ENCODE measurements around the gene DNER. TPM values are rescaled to one million over a fixed set of nuclear protein-coding genes. Genes with fewer than 3 reads are reported as not detected.

DNER gene
- total and polyA plus RNA-seq, 2 of the 13 experiments (the other 11 are each of a cell fraction or from before 2014, with no cell fraction given) = not detected

DNA sequence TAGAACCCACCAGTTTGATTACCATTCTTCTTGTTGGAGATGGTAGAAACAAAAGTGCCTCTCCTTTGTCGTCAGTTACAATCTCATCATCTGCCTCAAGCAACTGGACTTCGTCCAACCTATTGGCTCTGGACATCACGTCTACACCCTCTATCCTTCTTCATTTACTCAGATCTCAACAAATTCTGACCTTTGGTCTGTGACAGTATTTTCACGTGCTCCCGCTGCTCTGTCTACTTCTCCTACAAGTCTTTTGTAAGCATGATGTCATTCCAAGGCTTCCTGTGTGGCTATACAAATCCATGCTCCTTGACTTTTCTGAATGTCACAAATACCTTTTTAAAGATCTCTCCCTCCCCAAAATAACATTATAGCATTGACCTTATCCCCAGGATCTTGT, 400.2 kb downstream of the DNER start:
- ChIA-PET CTCF (ENCODE audit: low intra/inter-chr PET ratio, low total read pairs) (no interaction called here), POLR2A (no interaction called here)
- Histone ChIP-seq H3K9me3 (ENCODE audit: low read length) (peaks cover 19% of the 10 kb centered on the region; the same call in 1 of the 2 replicates), H3K27me3 (ENCODE audit: control insufficient read depth in 1 of 2, insufficient read depth in 2 of 2, low read length in 2 of 2) (no peaks in the 10 kb centered on the region), H3K27ac (ENCODE audit: extremely low read length, insufficient read depth, low read length) (no peak overlapping the region), H3K79me2 (ENCODE audit: insufficient read depth, low read length) (no peaks in the 10 kb centered on the region), H3K4me2 (ENCODE audit: low read depth, low read length) (no peak overlapping the region), H3K36me3 (replicated peaks in 1 of 2; ENCODE audit: control insufficient read depth in 1 of 2, insufficient read depth in 2 of 2, low read length in 2 of 2) (no peaks in the 10 kb centered on the region), H2AFZ (ENCODE audit: low read length) (no peak overlapping the region), H4K20me1 (ENCODE audit: insufficient read depth, low read length) (no peaks in the 10 kb centered on the region), H3K9ac (ENCODE audit: insufficient read depth, low read depth, low read length) (no peak overlapping the region), H3K4me1 (ENCODE audit: insufficient read depth, low read length) (no peaks in the 10 kb centered on the region), H3K4me3 (replicated peaks in 1 of 3; ENCODE audit: insufficient read depth in 1 of 3, low read depth in 2 of 3, low read length in 3 of 3) (no peak overlapping the region)
- no peak for DNase-seq (ENCODE audit: low spot score)
- no peak for ATAC-seq
- no TSS peak for BruUV-seq (replicated peaks)
- no peak for FAIRE-seq
- in situ Hi-C loops (cut with HindIII; ENCODE audit: extremely low pct_ligation_motif_present, low pct_unique_long_range_greater_than_20kb) (no loop called here), intact Hi-C loops (cut with micrococcal nuclease; ENCODE audit: unreplicated experiment) (no loop called here)
- 18% methylated on average over 5 of the region's 5 CpGs for WGBS (ENCODE audit: low lambda C conversion rate)
- TF ChIP-seq BRCA1 (CRISPR knock-in tag; IDR thresholded peaks at IDR 0.05) = no peak
- no peak for TF ChIP-seq RBFOX2 (IDR thresholded peaks at IDR 0.05; ENCODE audit: low read depth, low read length)
- TF ChIP-seq ZNF546 (CRISPR knock-in tag; conservative IDR thresholded peaks at IDR 0.05) = no peak
- TF ChIP-seq, protein P1, sequence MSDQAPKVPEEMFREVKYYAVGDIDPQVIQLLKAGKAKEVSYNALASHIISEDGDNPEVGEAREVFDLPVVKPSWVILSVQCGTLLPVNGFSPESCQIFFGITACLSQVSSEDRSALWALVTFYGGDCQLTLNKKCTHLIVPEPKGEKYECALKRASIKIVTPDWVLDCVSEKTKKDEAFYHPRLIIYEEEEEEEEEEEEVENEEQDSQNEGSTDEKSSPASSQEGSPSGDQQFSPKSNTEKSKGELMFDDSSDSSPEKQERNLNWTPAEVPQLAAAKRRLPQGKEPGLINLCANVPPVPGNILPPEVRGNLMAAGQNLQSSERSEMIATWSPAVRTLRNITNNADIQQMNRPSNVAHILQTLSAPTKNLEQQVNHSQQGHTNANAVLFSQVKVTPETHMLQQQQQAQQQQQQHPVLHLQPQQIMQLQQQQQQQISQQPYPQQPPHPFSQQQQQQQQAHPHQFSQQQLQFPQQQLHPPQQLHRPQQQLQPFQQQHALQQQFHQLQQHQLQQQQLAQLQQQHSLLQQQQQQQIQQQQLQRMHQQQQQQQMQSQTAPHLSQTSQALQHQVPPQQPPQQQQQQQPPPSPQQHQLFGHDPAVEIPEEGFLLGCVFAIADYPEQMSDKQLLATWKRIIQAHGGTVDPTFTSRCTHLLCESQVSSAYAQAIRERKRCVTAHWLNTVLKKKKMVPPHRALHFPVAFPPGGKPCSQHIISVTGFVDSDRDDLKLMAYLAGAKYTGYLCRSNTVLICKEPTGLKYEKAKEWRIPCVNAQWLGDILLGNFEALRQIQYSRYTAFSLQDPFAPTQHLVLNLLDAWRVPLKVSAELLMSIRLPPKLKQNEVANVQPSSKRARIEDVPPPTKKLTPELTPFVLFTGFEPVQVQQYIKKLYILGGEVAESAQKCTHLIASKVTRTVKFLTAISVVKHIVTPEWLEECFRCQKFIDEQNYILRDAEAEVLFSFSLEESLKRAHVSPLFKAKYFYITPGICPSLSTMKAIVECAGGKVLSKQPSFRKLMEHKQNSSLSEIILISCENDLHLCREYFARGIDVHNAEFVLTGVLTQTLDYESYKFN (CRISPR knock-in tag; conservative IDR thresholded peaks at IDR 0.05) = no peak
- TF ChIP-seq ZNF776 (CRISPR knock-in tag; IDR thresholded peaks at IDR 0.05) = no peak
- TF ChIP-seq HNRNPK (IDR thresholded peaks at IDR 0.05; ENCODE audit: low read depth, low read length, poor library complexity, severe bottlenecking) = no peak
- no peak for TF ChIP-seq ZNF430 (CRISPR knock-in tag; IDR thresholded peaks at IDR 0.05)
- no peak for TF ChIP-seq AHDC1 (CRISPR knock-in tag; IDR thresholded peaks at IDR 0.05; ENCODE audit: borderline replicate concordance)
- no peak for TF ChIP-seq ZUFSP (CRISPR knock-in tag; IDR thresholded peaks at IDR 0.05; ENCODE audit: borderline replicate concordance)
- TF ChIP-seq ZNF17 (CRISPR knock-in tag; IDR thresholded peaks at IDR 0.05) = no peak

Data from HepG2 (cell line).